RWPE1 (cell line): ENCODE data around the gene UXS1.

ENCODE experiments used
- CTCF ChIA-PET: fragments of 350-600 bp; sonication (Branson Sonifier 250); formaldehyde crosslinking; extraction: SDS; loops from one replicate; lab custom pipeline; 2021; lab: Yijun Ruan, JAX
- POLR2A ChIA-PET: fragments of 400-600 bp; formaldehyde crosslinking; extraction: SDS; loops from one replicate; lab custom pipeline; 2020; ENCODE audit warnings: antibody characterized with exemption; ENCODE audit not compliant: low non-redundant PET; lab: Yijun Ruan, JAX
- DNase-seq: peaks from one replicate; pipeline ENCODE4 v3.0.0; 2012; ENCODE audit warnings: low spot score
- H3K27ac ChIP-seq: fragments of 450-650 bp; 2 replicates; pipeline ENCODE4 v1.5.1; 2017
- TF ChIP-seq, protein P1 (sequence below): fragments of 450-650 bp; conservative IDR thresholded peaks from 2 replicates; pipeline ENCODE4 v1.5.1; 2017; ENCODE audit warnings: low read depth, mild to moderate bottlenecking

UXS1 gene

DNA sequence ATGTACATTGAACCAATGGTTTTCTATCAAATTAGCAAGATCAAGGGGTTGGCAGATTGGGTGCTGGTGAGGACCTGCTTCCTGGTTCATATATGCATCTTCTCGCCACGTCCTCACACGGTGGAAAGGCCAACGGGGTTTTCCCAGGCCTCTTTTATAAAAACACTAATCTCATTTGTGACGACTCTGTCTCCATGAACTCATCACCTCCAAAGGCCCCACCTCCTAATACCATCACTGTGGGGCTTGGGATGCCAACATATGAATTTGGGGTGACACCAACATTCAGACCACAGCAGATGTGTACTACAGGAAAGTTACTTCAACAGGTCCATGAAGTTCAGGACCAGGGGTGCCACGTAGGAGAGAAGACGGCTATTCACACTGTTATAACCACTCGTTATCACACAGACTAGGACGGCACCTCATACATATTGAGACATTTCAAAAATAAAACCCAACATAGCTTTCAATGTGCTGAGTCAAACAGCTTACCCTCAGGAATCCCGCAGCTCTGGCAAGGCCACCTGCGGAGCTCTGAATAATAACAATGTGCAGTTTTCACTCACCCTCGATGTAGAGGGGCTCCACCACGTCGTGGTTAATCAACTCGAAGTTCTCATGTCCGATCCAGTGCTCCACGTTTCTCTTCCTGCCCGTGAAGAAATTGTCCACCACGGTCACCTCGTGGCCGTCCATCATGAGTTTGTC is 49.3 kb downstream of the UXS1 start:
- no peak overlapping the region for H3K27ac ChIP-seq
- TF ChIP-seq, protein P1, sequence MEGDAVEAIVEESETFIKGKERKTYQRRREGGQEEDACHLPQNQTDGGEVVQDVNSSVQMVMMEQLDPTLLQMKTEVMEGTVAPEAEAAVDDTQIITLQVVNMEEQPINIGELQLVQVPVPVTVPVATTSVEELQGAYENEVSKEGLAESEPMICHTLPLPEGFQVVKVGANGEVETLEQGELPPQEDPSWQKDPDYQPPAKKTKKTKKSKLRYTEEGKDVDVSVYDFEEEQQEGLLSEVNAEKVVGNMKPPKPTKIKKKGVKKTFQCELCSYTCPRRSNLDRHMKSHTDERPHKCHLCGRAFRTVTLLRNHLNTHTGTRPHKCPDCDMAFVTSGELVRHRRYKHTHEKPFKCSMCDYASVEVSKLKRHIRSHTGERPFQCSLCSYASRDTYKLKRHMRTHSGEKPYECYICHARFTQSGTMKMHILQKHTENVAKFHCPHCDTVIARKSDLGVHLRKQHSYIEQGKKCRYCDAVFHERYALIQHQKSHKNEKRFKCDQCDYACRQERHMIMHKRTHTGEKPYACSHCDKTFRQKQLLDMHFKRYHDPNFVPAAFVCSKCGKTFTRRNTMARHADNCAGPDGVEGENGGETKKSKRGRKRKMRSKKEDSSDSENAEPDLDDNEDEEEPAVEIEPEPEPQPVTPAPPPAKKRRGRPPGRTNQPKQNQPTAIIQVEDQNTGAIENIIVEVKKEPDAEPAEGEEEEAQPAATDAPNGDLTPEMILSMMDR = no peak
- ChIA-PET CTCF (no interaction called here), POLR2A (no interaction called here)
- DNase-seq = no peak

DNA sequence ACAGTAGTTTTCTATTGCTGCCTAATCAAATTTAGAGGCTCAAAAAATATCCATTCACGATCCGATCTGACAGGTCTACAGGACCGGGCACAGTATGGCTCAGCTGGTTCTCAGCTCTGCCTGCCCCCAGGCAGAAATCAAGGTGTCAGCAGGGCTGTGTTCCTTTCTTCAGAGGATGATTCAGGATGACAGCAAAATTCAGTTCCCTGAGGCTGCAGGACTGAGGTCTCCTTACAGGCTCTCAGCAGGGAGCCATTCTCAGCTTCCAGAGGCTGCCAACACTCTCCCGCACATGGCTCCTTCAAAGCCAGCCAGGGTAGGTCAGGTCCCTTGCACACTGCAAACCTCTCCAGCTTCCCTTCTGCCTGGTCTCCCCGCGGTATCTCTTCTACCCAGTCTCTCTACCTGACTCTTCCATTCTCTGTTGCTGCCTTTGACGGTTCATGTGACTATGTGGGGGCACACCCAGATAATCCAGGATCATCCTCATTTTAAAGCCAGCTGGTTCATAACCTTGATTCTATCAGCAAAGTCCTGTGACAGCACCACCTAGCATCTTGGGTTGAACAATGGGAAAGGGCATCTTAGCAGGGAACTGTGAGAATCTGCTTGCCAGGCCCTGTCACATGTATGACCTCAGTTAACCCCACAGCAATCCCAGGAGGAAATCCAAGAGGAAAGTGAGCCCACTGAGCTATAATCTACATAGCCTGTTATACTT is 50.4 kb downstream of the UXS1 start:
- H3K27ac ChIP-seq = no peak overlapping the region
- CTCF ChIA-PET = no interaction called here
- TF ChIP-seq, protein P1 = no peak
- peak; percentile 27 for DNase-seq
- POLR2A ChIA-PET = no interaction called here

DNA sequence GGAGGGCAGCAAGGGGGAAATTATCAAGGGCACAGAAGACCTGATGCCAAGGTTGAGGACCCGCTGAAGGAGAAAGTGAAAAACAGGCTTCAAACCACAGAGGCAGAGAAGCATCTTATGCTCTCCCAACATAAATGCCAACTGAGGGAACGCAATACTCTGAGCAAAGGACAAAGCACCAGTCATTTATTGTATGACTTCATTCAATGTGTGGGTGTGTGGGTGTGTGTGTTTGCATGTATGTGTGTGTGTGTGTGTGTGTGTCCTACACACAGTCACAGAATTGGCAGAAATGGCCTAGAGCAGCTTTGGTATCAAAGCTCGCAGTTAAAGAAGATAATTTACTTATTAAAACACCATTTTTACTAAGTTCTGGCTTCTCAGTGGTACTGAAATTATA is 51.4 kb downstream of the UXS1 start:
- H3K27ac ChIP-seq = no peak overlapping the region
- DNase-seq = no peak
- ChIA-PET POLR2A (no interaction called here), CTCF (no interaction called here)
- TF ChIP-seq, protein P1 = no peak

DNA sequence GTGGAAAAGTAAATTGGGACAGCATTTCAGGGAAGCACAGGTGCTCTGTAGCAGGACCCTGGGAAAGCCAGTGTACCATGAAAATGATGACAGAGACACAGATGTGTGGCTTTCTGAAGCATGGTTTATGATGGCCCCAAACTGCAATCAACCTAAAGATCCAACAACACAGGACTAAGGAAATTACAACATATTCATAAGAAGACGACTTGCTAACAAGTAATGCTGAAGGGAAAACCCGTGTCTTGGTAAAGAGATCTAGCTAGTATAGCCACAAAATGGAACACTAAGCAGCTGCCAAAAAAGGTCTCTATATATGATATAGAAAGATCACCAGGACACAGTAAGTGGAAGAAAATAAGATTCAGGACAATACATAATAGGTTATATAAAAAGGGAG is 53.2 kb downstream of the UXS1 start:
- ChIA-PET CTCF (no interaction called here), POLR2A (no interaction called here)
- no peak for DNase-seq
- H3K27ac ChIP-seq = no peak overlapping the region
- TF ChIP-seq, protein P1 = no peak

DNA sequence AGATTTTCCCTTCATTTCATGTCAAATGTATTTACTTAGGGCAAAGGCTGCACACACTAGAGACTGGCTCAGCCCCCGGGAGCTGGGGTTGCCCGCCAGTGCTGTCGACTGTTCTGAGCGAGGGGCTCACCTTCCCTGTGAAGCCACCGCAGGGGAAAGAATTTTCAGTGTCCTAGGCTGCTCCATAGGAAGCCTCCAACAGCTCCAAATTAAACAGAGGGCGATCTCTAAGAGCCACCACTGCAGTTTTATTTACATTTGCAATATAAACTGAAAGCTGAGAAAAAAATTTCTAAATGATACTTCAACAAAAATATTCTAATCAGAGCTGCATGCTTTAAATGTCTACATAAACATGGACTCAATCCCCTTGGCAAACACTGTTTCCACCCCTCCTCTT is 54.0 kb downstream of the UXS1 start:
- POLR2A ChIA-PET = no interaction called here

DNA sequence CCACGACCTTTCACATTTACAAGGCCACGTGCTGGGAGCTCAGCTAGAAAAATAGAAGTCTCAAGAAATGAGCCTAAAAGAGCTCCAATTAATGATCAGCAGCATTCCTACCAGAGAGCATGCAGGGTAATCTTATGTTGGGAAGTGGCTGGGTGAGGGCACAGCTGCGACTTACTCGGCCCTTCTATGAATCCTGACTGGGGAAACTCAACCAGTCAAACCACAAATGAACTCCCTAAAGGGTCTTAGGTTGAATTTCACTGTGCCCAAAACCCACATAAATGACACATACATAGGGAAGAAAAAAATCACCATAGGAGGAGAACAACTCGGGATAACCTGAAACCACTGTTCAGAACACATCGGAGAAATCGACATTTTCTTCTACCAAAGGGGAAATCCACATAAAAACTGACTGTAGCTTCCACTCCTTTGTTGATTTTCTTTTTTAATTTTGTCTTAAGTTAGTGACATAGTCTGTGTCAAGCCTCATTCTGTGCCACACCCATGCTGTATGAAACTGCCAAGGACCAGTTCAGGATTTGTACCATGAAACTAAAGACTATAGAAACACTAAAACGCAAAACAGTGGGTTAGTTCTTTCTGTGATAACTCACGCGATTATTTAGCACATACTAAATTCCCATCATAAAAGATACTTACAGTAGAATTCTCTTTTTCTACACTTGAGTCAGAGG is 54.7 kb downstream of the UXS1 start:
- H3K27ac ChIP-seq = no peak overlapping the region
- TF ChIP-seq, protein P1 = no peak
- no peak for DNase-seq
- CTCF ChIA-PET = no interaction called here
- POLR2A ChIA-PET = no interaction called here

More for the DNA sequence above, 54.0 kb downstream of the UXS1 start:
- TF ChIP-seq, protein P1 = no peak
- no peak overlapping the region for H3K27ac ChIP-seq
- no peak for DNase-seq
- CTCF ChIA-PET = no interaction called here
